Renal cortex interstitium (tissue), 11 donors: ENCODE results near the gene NCK2. TPM values are rescaled to one million over a fixed set of nuclear protein-coding genes. Genes with fewer than 3 reads are reported as not detected.
"Not testable (repeated sequence)": the region's sequence is repeated elsewhere in the genome, so short reads cannot be mapped to it uniquely, and the experiment has no call there.

Experiments
- DNase-seq, 11 donors: peaks; one replicate each; pipeline ENCODE4 v3.0.0-alpha.2; 2013; ENCODE audit warnings: low read depth in 9 of 11, low spot score in 4 of 11; ENCODE audit errors: extremely low read depth in 1 of 11
- polyA plus RNA-seq, 3 donors: library from polyadenylated mRNA; unstranded; fragments of 120-200 nt; gene quantifications; one replicate each; pipeline ENCODE4 v1.2.1, GENCODE V29; 2013; ENCODE audit not compliant: insufficient read length in 3 of 3

NCK2 gene
- polyA plus RNA-seq, 3 donors = 62.9 to 81.7 (median 64.3) TPM

DNA sequence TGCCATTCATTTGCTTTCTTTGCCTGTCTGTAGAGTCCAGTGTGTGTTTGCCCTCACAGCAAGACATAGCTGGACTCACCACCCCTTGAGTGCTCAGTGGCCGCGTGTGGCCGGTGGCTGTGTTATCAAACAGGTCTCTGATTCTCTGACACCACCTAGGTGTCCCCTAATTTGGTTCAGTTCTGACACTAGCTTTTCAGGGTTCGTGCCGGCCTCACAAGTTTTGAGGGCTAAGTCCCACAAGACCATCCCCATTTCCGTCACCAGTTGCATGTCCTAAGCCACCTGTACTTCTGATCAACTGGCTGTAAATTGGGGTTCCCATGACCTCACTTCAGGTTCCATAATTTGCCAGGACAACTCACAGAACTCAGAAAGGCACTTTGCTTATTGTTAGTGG is 23.5 kb downstream of the NCK2 start:
- DNase-seq = no peak

DNA sequence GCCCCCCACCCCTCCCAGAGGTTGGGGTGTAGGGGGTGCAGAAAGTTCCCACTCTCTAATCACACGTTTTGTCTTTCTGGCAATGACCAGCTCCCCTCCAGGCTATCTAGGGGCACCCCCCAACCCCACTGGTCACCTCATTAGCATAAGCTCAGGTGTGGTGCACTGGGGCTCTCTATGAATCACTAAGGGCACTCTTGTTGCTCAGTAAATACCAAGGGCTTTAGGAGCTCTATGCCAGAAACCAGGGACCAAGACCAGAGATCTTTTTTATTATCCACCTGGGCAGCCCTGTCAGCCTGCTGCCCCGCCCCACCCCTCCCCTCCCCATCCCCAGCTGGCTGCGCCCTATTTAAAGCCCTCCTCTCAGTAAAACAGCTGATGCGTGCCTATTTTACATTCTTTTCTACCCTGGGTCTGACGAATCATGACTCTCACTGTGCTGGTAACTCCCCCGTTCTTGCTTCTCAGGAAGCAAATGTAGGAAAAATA is 24.3 kb downstream of the NCK2 start:
- peak in 1 of 11 donors; percentile 52 for DNase-seq

DNA sequence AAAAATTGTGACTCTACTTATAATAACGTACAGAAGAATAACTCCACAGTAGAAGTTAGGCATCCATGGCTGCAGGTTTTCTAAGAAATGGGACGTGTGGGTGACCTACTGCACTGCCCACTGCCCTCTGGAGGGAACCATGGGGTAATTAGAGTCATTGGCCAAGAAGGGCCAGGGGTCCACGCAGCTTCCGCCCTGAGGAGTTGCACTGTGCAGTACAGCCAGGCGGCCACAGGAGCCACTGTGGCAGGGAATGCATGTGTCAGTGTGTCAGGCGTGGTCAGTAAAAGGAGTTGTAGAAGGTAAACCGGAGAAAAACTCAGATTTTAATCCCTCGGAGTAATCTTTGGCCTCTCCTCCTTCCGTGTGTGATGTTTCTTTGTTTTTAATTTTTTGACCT is 24.8 kb downstream of the NCK2 start:
- DNase-seq = no peak

DNA sequence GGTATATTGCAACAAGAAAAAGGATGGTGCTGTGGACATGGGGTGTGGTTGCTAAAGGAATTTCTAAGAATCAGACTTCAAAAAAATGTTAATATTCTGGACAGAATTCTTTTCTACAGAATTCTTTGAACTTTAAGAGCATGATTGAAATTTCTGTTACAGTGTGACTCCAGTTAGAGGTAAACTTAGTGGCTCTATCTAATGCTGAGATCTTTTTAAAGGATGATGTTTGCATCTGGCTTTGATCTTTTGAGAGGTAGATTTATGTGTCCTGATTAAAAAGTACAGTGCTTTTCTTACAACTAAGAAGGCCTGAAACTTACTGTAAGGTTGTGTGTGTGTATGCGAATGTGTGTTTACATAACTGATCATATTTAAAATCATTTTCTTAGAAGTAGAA is 25.4 kb downstream of the NCK2 start:
- DNase-seq = no peak

GRCh38 chr2:105771291-105771690 is 26.6 kb downstream of the NCK2 start:
- not testable (repeated sequence) for DNase-seq

DNA sequence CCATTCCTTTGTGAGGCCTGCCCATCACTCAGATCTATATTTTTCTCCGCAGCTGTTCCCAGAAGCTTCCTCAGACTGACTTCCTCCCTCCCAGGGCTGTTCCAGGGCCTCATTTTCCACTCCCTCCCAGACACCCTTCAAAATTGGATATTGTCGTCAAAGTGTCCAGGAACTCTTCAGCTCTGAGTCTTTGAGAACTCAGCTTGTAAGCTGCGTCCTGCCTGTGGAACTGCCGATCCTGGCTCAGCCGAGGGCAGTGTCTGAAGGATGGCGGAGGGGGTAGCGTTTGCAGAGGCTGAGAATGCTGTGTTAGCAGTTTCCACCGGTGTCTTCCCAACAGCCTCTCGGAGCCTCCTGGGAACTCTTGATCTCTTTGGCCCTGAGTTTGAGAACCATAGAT is 27.1 kb downstream of the NCK2 start:
- peak in 1 of 11 donors; percentile 22 for DNase-seq

GRCh38 chr2:105772362-105772761 is 27.6 kb downstream of the NCK2 start:
- DNase-seq = no peak

DNA sequence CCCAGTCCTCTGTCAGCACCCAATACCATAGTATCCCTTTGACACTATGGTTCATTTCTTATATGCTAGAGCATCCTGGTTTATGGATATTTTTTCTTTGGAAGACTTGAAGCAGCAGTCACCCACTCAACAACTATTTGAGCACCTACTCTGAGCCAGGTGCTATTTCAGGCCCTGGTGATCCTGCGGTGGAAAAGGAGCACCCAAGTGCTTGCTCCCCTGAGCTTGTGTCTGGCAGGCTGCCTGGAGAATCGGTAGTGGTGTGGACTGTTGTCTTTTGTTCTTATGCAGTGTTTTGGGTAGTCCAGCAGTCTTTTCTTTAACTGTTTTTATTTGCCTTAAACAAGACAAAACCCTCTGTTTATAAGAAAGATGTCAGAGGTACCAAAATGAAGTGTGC is 28.9 kb downstream of the NCK2 start:
- no peak for DNase-seq

GRCh38 chr2:105774781-105775337 is 30.1 kb downstream of the NCK2 start:
- DNase-seq = no peak

GRCh38 chr2:105775809-105776559 is 31.3 kb downstream of the NCK2 start:
- no peak for DNase-seq

DNA sequence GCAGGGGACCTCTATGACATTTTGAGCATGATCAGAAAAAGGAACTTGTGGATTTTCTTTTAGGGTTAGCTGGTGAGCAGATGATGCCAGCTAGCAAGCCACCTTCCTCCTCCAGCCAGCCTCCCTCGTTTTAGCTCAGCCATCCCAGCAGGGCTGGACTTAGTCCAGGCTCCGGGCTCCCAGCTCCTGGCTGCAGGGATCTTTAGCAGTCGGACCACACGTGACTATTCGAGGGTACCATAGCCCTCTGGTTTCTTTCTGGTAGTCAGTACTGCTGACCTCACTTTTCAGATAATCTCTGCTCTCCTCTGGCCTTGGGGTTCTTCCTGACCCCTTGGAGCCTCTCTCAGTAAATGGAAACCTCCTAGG is 31.8 kb downstream of the NCK2 start:
- DNase-seq = no peak

GRCh38 chr2:105777031-105777482 is 32.3 kb downstream of the NCK2 start:
- no peak for DNase-seq

DNA sequence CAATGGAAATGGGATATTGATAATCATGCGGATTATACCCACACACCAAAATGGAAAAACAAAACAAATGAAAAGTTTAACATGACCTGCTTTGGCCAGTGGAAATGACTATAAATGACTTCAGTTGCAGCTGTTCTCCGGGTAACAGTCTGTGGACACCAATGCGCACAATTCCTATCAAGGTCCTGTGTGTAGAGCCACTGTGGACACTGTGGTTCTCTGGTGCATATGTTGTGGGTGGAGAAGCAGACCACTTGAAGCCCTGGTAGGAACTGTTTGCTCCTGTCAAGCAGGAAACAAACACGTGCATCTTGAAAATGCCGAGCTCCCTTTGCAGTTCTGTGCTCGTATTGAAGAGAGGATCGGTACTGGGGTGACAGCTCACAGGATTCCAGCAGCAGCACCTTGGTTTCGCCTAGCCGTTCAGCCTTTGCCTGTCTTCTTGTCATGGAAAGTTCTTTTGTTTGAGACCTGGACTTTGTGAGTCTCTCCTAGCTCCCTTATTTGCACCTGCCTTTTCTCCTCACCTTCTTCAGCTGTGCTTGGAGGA is 32.9 kb downstream of the NCK2 start:
- no peak for DNase-seq

- no peak for DNase-seq
Measured at GRCh38 chr2:105778080-105778607, 33.4 kb downstream of the NCK2 start.

DNA sequence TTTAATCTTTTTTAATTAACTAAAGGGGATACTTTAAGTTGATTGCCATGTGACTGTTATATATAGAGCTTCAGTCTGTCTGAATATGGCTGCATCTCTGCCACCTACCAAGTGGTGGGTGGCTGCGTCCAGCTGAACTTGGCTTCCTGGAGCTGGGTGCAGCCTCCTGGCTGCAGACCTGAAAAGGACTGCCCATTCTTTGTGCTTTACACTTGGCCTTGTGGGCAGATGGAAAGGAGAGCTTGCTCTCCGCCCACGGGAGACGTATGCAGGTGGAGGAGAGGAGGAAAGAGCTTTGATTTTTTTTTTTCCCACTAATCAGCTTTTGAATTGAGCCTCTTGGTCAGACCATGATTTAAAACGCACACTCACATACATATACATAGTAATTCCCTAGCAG is 34.7 kb downstream of the NCK2 start:
- DNase-seq = no peak

- DNase-seq = no peak
Measured at GRCh38 chr2:105780606-105781005, 35.9 kb downstream of the NCK2 start.

- no peak for DNase-seq
Measured at GRCh38 chr2:105781274-105781978, 36.7 kb downstream of the NCK2 start.

GRCh38 chr2:105782123-105782522 is 37.4 kb downstream of the NCK2 start:
- no peak for DNase-seq

GRCh38 chr2:105782646-105783045 is 37.9 kb downstream of the NCK2 start:
- DNase-seq = no peak
